Measurements from ENCODE around the gene CELA3B.
"Not testable (repeated sequence)": the region's sequence is repeated elsewhere in the genome, so short reads cannot be mapped to it uniquely, and the experiment has no call there.

GRCh38 chr1:22003959-22004358 is 27.1 kb downstream of the CELA3B start:
- TF ChIP-seq CTCF (IDR thresholded peaks at IDR 0.05; ENCODE audit: poor library complexity); EZH2 (IDR thresholded peaks at IDR 0.05; ENCODE audit: borderline replicate concordance): not testable (repeated sequence)

All from hepatocyte (in vitro differentiated cells).